Measurements from ENCODE around the gene LAMTOR2.

The LAMTOR2 gene

DNA sequence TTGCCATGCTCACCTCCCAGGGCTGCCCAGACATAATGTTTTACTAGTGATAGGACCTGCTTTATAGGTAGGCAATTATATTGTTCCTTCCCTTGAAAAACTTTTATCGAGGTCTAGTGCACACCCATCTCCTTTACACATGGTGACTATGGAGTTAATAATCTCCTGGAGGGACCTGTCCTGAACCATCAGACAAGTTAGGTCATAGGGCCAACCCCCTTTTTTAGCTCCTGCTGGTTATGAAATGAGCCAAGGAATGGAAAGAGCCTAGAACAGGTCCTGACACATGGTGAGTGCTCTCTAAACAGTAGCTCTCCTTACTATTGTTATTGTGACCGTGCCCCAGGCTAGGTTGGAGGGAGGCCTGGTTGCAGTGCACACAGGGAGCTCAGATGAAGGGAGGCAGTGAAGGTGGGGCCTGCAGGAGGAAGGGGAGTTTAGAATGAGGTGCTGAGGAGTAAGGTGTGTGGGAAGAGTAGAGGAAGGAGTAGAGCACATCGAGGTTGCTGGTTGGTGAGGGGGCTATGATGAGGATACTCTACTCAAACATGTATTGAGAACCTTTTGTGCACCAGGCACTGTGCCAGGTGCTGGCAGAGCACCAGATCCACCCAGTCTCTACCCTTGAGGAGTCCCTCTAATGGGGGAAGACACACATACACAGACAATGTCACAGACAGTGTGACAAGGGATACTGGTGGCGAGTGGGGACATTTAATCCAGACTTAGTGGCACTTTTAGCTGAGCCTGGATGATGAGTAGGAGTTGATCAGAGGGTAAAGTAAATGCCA lies 45.8 kb downstream of the LAMTOR2 start:
- no peak for DNase-seq

DNA sequence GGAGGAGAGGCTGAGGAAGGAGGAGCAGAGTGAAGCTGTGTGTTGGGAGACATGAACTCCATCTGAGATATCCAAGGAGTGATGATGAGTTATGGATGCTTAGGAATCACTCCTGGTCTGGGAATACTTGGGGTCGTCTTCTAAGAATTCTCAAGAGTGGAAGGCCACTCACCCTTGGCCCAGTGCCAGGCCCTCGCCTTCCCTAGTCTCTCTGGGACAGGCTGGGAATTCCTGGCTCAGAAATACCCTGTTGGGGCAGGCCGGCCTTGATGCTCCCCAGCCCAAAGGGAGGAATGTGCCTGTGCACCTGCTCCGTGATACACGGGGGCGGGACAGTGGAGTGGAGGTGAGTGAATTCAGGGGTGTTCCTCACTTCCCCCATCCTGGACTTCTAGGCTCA lies 47.3 kb downstream of the LAMTOR2 start:
- DNase-seq: no peak

DNA sequence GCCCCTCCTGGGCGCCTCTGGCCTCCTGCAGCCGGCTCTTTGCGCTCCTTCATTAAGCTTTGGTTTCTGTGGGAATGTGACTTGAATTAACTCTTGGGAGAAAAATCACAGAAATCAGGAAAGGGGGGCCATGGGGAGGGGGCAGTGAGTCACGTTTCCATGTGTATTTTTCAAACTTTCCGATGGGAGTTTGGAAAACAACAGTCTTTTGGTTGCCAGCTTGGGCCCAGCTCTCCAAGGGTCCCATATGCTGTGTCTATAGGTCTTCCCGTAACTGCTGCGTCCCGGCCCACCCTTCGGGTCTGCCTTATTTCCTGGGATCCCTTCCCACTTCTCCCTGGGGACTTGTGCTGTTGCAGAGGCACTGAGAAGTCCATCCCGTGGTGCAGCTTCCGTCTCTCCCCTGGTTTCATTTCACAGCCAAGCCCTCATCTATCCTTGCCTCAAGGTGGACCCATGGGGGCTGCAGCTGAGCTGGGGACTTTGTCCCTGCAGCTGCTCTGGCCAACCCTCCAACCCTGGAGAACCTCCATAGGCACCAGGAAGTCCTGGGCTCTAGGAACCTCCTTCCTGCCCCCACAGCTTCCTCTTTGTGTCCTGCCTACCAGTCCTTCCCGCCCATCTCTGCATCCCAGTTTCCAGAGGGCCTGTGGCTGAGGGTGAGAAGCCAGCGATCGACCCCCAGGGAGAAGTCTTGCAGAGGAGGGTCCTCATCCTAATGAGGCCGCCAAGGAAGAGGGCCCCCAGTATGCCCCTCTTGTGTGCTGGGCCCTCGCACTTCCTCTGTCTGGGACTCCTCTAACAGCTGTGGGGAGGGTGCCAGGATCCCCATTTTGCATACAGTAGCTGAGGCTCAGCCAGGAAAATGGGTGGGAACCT lies 48.3 kb downstream of the LAMTOR2 start:
- no peak for DNase-seq

DNA sequence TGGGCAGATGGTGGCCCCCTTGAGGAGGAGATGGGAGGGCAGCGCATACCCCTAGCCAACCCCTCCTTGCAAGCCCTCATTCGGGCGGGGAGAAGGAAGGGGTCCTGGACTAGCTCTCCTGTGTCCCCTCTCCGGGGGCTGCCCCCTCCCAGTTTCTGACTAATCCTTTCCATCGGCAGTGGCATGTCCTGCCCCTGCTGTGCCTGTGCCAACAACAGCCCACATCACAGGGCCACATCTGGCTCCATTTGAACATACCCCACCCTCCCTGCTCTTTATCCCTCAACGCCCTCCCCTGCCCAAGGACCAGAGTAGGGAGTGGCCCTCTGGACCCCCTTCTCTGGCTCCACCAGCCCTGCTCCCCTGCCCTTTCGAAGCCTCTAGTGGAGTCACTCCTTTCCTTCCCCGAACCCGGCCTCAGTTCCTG lies 49.0 kb downstream of the LAMTOR2 start:
- DNase-seq: peak; percentile 30

- DNase-seq: peak; percentile 90
Observed at GRCh38 chr1:156104065-156104810, 49.7 kb downstream of the LAMTOR2 start.

- DNase-seq: no peak
Observed at GRCh38 chr1:156104861-156105832, 50.6 kb downstream of the LAMTOR2 start.

DNA sequence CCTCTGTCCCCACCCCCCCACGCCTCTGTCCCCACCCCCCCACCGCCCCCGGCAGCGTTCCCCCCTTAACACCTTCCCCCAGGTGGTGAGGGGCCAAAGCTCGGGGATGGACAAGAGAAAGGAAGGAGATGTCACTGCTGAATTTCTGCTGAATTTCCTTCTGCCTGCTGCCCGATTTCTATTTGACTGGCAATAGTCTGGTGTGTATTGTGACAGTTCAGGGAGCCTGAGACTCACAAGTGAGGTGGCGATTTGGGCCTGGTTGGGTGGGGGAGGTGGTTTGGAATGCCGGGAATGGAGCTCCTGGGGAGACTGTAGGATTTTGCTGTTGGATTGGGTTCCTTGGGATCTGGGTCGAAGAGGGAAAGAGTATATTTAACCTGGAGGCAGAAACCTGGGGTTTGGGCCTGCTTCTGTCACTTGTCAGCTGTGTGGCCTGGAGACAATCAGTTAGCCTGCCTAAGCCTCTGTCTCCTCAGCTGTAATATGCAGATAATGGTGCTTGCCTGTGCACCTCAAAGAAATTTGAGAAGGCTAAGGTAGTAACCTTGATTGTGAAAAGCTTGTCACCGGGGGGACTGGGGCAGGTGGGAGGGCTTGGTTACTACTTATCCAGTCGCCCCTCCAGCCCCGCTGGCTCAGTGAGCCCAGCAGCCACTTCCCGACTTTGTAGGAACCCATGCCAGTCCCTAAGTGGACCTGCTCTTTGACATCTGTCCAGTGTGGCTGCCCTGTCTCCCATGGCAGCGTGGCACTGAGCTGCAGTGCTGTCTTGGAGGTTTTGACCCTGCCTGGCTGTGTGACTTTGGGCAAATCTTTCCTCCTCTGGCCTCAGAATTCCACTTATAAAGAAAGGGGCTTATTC lies 52.3 kb downstream of the LAMTOR2 start:
- no peak for DNase-seq

DNA sequence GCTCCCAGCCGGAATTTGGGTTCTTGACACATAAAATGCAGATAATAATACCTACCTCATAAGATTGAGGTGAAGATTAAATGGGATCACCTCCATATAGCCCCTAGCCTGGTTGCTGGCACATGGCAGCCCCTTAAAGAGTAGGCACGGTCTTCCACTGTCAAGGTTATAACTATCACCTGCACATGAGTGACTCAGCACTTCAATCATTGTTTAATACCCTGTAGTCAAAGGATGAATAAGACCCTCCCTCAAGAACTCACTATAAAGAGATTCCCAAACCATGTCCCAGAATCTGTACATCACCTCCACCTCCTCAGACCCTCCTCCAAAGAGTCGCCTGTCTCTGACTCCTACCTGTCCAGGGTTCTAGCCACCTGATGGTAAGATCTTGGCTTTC lies 53.5 kb downstream of the LAMTOR2 start:
- no peak for DNase-seq

Measured in CD4-positive, alpha-beta T cell treated with Interleukin-15 for 1 hour (primary cell).